ENCODE results near the gene BARX2.

The BARX2 gene

GRCh38 chr11:129365816-129366215, 9.8 kb upstream of the BARX2 start:
- no peaks in the 10 kb centered on the region for H3F3A ChIP-seq (ENCODE audit: insufficient read depth, low read length)
- H4K20me1 ChIP-seq (ENCODE audit: insufficient read depth, low read length): no peaks in the 10 kb centered on the region
- no peak overlapping the region for H3K4me3 ChIP-seq (ENCODE audit: low read depth, low read length, poor library complexity, severe bottlenecking)
- TF ChIP-seq, protein P1, sequence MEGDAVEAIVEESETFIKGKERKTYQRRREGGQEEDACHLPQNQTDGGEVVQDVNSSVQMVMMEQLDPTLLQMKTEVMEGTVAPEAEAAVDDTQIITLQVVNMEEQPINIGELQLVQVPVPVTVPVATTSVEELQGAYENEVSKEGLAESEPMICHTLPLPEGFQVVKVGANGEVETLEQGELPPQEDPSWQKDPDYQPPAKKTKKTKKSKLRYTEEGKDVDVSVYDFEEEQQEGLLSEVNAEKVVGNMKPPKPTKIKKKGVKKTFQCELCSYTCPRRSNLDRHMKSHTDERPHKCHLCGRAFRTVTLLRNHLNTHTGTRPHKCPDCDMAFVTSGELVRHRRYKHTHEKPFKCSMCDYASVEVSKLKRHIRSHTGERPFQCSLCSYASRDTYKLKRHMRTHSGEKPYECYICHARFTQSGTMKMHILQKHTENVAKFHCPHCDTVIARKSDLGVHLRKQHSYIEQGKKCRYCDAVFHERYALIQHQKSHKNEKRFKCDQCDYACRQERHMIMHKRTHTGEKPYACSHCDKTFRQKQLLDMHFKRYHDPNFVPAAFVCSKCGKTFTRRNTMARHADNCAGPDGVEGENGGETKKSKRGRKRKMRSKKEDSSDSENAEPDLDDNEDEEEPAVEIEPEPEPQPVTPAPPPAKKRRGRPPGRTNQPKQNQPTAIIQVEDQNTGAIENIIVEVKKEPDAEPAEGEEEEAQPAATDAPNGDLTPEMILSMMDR (IDR thresholded peaks at IDR 0.05; ENCODE audit: low read length): no peak
- TF ChIP-seq EZH2 (IDR thresholded peaks at IDR 0.05; ENCODE audit: borderline replicate concordance, low read length): no peak
- H3K4me1 ChIP-seq (ENCODE audit: insufficient read depth, low read length, severe bottlenecking): no peaks in the 10 kb centered on the region
- no peak overlapping the region for H3K27ac ChIP-seq (ENCODE audit: low read depth, low read length, poor library complexity, severe bottlenecking)
- no peaks in the 10 kb centered on the region for H3K9me3 ChIP-seq (ENCODE audit: low read length)
- no peak overlapping the region for H3K9ac ChIP-seq (ENCODE audit: low read length)
- H3K9me2 ChIP-seq (ENCODE audit: low read depth, low read length): no peaks in the 10 kb centered on the region
- no peaks in the 10 kb centered on the region for H3K79me2 ChIP-seq (ENCODE audit: insufficient read depth, low read length)
- no peak overlapping the region for H2AFZ ChIP-seq (ENCODE audit: low read length)
- H3K4me2 ChIP-seq (ENCODE audit: low read length): no peak overlapping the region
- no peaks in the 10 kb centered on the region for H3K36me3 ChIP-seq (ENCODE audit: insufficient read depth, low read length)
- no peaks in the 10 kb centered on the region for H3K27me3 ChIP-seq (ENCODE audit: insufficient read depth, low read length)

- no peaks in the 10 kb centered on the region for H4K20me1 ChIP-seq (ENCODE audit: insufficient read depth, low read length)
- no peaks in the 10 kb centered on the region for H3K36me3 ChIP-seq (ENCODE audit: insufficient read depth, low read length)
- no peaks in the 10 kb centered on the region for H3K27me3 ChIP-seq (ENCODE audit: insufficient read depth, low read length)
- H2AFZ ChIP-seq (ENCODE audit: low read length): no peak overlapping the region
- TF ChIP-seq, protein P1 (IDR thresholded peaks at IDR 0.05; ENCODE audit: low read length): no peak
- no peak for TF ChIP-seq EZH2 (IDR thresholded peaks at IDR 0.05; ENCODE audit: borderline replicate concordance, low read length)
- H3K4me2 ChIP-seq (ENCODE audit: low read length): no peak overlapping the region
- H3K27ac ChIP-seq (ENCODE audit: low read depth, low read length, poor library complexity, severe bottlenecking): no peak overlapping the region
- H3K9ac ChIP-seq (ENCODE audit: low read length): no peak overlapping the region
- no peaks in the 10 kb centered on the region for H3K9me2 ChIP-seq (ENCODE audit: low read depth, low read length)
- no peaks in the 10 kb centered on the region for H3F3A ChIP-seq (ENCODE audit: insufficient read depth, low read length)
- H3K79me2 ChIP-seq (ENCODE audit: insufficient read depth, low read length): no peaks in the 10 kb centered on the region
- no peak overlapping the region for H3K4me3 ChIP-seq (ENCODE audit: low read depth, low read length, poor library complexity, severe bottlenecking)
- no peaks in the 10 kb centered on the region for H3K9me3 ChIP-seq (ENCODE audit: low read length)
- no peaks in the 10 kb centered on the region for H3K4me1 ChIP-seq (ENCODE audit: insufficient read depth, low read length, severe bottlenecking)
Observed at GRCh38 chr11:129366737-129367597, 8.7 kb upstream of the BARX2 start.

GRCh38 chr11:129368889-129369672, 6.6 kb upstream of the BARX2 start:
- no peaks in the 10 kb centered on the region for H3K36me3 ChIP-seq (ENCODE audit: insufficient read depth, low read length)
- H3K4me1 ChIP-seq (ENCODE audit: insufficient read depth, low read length, severe bottlenecking): no peaks in the 10 kb centered on the region
- no peaks in the 10 kb centered on the region for H3K9me3 ChIP-seq (ENCODE audit: low read length)
- no peaks in the 10 kb centered on the region for H3F3A ChIP-seq (ENCODE audit: insufficient read depth, low read length)
- no peak overlapping the region for H3K9ac ChIP-seq (ENCODE audit: low read length)
- no peak for TF ChIP-seq EZH2 (IDR thresholded peaks at IDR 0.05; ENCODE audit: borderline replicate concordance, low read length)
- TF ChIP-seq, protein P1 (IDR thresholded peaks at IDR 0.05; ENCODE audit: low read length): no peak
- no peak overlapping the region for H3K27ac ChIP-seq (ENCODE audit: low read depth, low read length, poor library complexity, severe bottlenecking)
- H3K4me2 ChIP-seq (ENCODE audit: low read length): no peak overlapping the region
- no peaks in the 10 kb centered on the region for H3K27me3 ChIP-seq (ENCODE audit: insufficient read depth, low read length)
- no peaks in the 10 kb centered on the region for H3K9me2 ChIP-seq (ENCODE audit: low read depth, low read length)
- no peaks in the 10 kb centered on the region for H3K79me2 ChIP-seq (ENCODE audit: insufficient read depth, low read length)
- H2AFZ ChIP-seq (ENCODE audit: low read length): no peak overlapping the region
- no peak overlapping the region for H3K4me3 ChIP-seq (ENCODE audit: low read depth, low read length, poor library complexity, severe bottlenecking)
- no peaks in the 10 kb centered on the region for H4K20me1 ChIP-seq (ENCODE audit: insufficient read depth, low read length)
